Stomach smooth muscle (tissue), 2 donors: ENCODE results near the gene ARHGAP25.

Experiments used
- H3K27ac ChIP-seq: one replicate; pipeline ENCODE4 v1.7.0; 2013; ENCODE audit warnings: mild to moderate bottlenecking, low read length, inconsistent platforms
- H3K27me3 ChIP-seq, 2 donors: one replicate each; pipeline ENCODE4 v1.7.0; 2013; ENCODE audit warnings: low read length in 2 of 2; ENCODE audit not compliant: insufficient read depth in 2 of 2, control insufficient read depth in 1 of 2
- H3K36me3 ChIP-seq, 2 donors: one replicate each; pipeline ENCODE4 v1.7.0; 2013; ENCODE audit warnings: low read length in 2 of 2; ENCODE audit not compliant: control insufficient read depth in 2 of 2, insufficient read depth in 2 of 2
- H3K4me1 ChIP-seq: one replicate; pipeline ENCODE4 v1.7.0; 2013; ENCODE audit warnings: low read length; ENCODE audit not compliant: control insufficient read depth, insufficient read depth
- H3K4me3 ChIP-seq, 2 donors: one replicate each; pipeline ENCODE4 v1.7.0; 2013; ENCODE audit warnings: low read length in 2 of 2
- H3K9ac ChIP-seq, 2 donors: one replicate each; pipeline ENCODE4 v1.7.0; 2013; ENCODE audit warnings: low read length in 2 of 2, mild to moderate bottlenecking in 1 of 2
- H3K9me3 ChIP-seq, 2 donors: one replicate each; pipeline ENCODE4 v1.7.0; 2013; ENCODE audit warnings: low read length in 2 of 2; ENCODE audit not compliant: control insufficient read depth in 2 of 2
- donor health status: healthy.
- donor health status: Pancreatic carcinoma.

The ARHGAP25 gene

DNA sequence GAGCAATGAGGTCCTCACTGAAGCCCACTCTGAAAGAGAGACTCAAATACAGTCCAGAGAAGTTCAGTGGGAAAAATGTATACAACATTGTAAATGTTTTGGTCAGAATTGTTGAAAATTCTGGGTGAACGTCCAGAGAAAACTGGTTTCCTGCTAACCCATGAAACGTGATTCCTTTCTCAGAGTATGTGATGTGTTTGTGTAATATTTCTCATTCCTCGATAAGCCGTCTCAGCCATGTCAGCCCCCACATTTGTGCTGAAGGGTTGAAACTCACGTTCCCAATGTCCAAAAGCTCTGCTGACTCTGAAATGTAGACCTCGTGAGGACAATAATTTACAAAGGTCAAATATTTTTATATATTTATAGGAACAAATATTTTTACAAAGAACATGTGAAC is 84.9 kb downstream of the ARHGAP25 start:
- H3K9ac ChIP-seq = no peak overlapping the region
- no peak overlapping the region for H3K27ac ChIP-seq
- H3K27me3 ChIP-seq = no peaks in the 10 kb centered on the region
- H3K4me1 ChIP-seq = no peaks in the 10 kb centered on the region
- no peak overlapping the region for H3K4me3 ChIP-seq
- H3K36me3 ChIP-seq = no peaks in the 10 kb centered on the region
- H3K9me3 ChIP-seq = no peaks in the 10 kb centered on the region

DNA sequence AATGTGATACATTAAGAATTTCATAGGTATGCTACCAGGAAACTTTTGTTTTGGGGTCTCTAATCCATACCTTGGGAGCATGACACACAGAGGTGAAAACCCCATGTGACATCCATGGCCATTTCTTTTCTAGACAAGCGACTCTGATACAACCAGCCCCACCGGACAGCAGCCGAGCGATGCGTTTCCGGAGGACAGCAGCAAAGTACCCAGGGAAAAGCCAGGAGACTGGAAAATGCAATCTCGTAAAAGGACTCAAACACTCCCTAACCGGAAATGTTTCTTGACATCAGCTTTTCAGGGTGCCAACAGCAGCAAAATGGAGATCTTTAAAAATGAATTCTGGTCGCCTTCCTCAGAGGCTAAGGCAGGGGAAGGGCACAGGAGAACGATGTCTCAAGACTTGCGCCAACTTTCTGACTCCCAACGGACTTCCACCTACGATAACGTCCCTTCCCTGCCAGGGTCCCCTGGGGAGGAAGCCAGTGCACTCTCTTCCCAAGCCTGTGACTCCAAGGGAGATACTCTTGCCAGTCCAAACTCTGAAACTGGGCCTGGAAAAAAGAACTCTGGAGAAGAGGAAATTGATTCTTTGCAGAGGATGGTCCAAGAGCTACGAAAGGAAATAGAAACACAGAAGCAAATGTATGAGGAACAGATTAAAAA is 87.7 kb downstream of the ARHGAP25 start:
- Histone ChIP-seq H3K27ac (no peak overlapping the region), H3K4me3 (no peak overlapping the region), H3K4me1 (no peaks in the 10 kb centered on the region), H3K36me3 (no peaks in the 10 kb centered on the region), H3K9ac (no peak overlapping the region), H3K9me3 (no peaks in the 10 kb centered on the region), H3K27me3 (no peaks in the 10 kb centered on the region)

DNA sequence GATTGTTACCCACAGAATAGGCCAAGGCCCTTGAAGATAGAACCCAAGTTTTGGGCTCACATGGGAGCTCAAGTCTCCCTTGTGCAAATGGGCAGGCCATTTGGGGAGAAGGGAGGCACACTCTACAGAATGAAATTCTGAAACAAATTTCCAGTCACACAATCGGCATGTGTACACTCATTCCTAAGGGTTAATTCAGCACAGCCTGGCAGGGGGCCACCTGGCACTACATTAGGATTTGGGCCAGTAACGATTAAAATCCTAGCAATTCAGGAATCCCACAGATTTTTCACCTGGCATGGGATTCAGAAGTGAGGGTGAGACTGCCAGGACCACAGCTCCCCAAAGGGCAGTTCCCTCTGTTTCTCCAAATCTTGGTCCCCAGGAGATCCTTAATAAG is 90.2 kb downstream of the ARHGAP25 start:
- H3K4me3 ChIP-seq = no peak overlapping the region
- H3K9ac ChIP-seq = no peak overlapping the region
- H3K27me3 ChIP-seq = no peaks in the 10 kb centered on the region
- H3K4me1 ChIP-seq = peaks cover 20% of the 10 kb centered on the region
- no peaks in the 10 kb centered on the region for H3K9me3 ChIP-seq
- no peak overlapping the region for H3K27ac ChIP-seq
- no peaks in the 10 kb centered on the region for H3K36me3 ChIP-seq

DNA sequence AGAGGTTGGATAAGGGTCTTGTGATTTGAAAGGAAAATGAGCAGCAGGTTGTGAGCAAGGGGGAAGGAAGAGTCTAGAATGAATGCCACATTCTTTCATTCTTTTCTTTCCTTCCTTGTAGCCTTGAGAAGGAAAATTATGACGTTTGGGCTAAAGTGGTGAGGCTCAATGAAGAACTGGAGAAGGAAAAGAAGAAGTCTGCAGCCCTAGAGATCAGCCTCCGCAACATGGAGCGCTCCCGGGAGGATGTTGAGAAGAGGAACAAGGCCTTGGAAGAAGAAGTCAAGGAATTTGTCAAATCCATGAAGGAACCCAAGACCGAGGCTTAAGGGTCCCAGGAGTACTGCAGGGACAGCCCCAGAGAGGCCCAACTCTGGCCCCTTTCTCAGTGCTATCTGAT is 91.3 kb downstream of the ARHGAP25 start:
- H3K36me3 ChIP-seq = no peaks in the 10 kb centered on the region
- H3K27ac ChIP-seq = no peak overlapping the region

DNA sequence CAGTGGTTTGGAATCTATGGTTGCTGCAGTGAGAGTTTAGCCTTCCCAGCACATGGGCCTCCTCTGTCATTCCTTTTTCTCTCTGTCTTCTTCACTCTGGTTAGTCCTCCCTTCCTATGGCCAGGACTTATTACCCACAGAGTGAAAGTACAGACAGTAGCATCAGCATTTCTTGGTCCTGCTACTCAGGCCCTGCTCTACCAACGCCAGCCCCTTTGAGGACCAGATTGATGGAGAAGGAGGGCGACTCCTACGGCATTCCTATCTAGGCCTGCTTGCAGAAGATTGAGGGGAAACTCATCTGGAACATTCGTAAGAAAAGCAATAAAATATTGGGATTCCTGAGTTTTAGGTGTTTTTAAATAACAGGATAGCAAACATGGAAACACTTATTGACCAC is 93.1 kb downstream of the ARHGAP25 start:
- no peaks in the 10 kb centered on the region for H3K27me3 ChIP-seq
- H3K4me1 ChIP-seq = peaks cover 37% of the 10 kb centered on the region
- H3K9ac ChIP-seq = no peak overlapping the region
- H3K4me3 ChIP-seq = no peak overlapping the region
- no peak overlapping the region for H3K27ac ChIP-seq
- no peaks in the 10 kb centered on the region for H3K9me3 ChIP-seq
- H3K36me3 ChIP-seq = no peaks in the 10 kb centered on the region

More for the DNA sequence above, 91.3 kb downstream of the ARHGAP25 start:
- Histone ChIP-seq H3K4me3 (no peak overlapping the region), H3K9ac (no peak overlapping the region), H3K9me3 (no peaks in the 10 kb centered on the region), H3K27me3 (no peaks in the 10 kb centered on the region), H3K4me1 (peaks cover 22% of the 10 kb centered on the region)

DNA sequence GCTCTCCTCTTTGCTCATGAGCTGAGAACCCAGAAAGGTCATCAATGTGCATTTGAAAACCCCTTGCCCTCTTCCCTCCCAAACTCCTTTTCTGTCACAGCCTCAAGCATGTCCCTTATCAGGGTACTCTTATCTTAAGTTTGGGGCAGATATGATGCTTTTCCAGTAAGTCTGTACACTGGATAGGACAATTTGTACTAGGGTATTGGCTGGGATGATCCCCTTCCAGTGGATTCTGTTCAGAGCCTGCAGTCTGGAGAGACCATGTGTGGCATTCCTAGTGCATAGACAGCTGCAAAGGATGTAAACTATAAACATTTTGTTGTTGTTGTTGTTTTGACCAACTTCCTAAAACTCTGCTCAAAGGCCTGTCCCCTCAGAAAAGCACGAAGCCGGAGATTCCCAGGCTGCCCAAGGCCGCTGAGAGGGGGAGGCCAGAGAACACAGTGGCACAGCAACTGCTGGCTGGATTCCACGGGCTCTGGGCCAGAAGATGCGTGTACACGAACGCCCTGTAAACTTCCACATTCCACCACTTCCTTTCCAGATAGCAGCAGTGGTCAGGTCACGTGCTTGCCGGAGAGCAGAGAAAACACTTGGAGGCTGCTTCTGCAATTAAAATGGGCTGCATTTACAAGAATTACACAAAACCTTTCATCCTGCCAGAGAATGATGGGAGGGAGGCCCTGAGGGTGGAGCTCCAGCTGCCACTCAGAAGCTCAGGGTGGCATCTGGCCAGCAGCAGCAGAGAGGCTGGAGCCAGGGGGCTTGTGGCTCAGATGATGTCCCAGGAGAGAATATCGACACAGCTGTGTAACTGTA is 94.5 kb downstream of the ARHGAP25 start:
- no peaks in the 10 kb centered on the region for H3K27me3 ChIP-seq
- H3K9ac ChIP-seq = peak overlapping the region in 1 of 2 donors; percentile 42
- H3K4me3 ChIP-seq = peak overlapping the region in 1 of 2 donors; percentile 62
- no peaks in the 10 kb centered on the region for H3K9me3 ChIP-seq
- H3K27ac ChIP-seq = peak overlapping the region; percentile 76
- H3K4me1 ChIP-seq = peaks cover 39% of the 10 kb centered on the region
- H3K36me3 ChIP-seq = no peaks in the 10 kb centered on the region

DNA sequence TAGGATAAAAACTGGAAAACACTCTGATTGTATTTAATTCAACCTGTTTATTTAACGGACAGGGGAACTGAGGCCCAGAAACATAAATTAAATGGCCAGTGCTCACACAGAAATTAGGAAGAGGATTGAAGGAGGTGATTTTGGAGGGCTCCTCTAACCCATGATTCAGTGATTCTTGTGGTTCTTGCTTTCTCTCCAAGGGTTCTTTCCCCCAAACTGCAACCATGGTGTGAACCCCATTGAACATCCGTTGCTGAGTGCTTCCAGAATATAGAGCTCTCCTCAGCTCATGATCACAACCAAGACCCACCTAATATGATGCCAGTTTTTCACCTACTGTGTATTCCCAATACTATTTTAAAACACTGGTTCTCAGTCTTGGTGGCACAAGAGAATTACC is 95.1 kb downstream of the ARHGAP25 start:
- H3K4me3 ChIP-seq = peak overlapping the region in 1 of 2 donors; percentile 62
- no peaks in the 10 kb centered on the region for H3K9me3 ChIP-seq
- H3K9ac ChIP-seq = no peak overlapping the region
- H3K36me3 ChIP-seq = no peaks in the 10 kb centered on the region
- H3K27me3 ChIP-seq = no peaks in the 10 kb centered on the region
- H3K27ac ChIP-seq = peak overlapping the region; percentile 76
- H3K4me1 ChIP-seq = peaks cover 39% of the 10 kb centered on the region

DNA sequence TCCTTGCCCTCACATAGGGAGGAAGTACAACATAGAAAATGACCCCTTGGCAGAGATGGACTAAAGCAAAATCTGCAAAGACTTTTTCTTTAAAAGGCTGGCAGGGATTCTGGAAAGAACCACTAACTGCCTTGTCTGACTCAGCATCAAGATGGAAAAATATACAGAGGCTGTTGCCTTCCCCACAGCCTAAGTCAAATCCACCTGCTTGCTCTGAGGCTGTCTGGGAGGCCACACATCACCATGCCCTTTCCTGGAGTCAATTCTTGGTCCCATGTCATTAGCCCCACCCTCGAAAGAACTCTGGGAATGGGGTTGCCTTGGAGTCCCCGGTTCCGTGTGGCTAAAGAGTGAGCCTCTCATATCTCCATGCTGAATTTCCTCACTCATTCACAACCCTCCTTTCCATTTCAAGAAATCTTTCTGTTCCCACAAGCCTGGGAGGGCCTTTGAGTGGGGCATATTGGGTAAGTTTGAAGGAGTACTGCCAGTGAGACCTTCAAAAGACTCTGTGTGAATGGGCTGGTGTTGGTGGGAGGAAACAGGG is 97.1 kb downstream of the ARHGAP25 start:
- H3K4me3 ChIP-seq = peak overlapping the region in 1 of 2 donors; percentile 22
- no peaks in the 10 kb centered on the region for H3K36me3 ChIP-seq
- peak overlapping the region; percentile 47 to 52 for H3K9ac ChIP-seq
- peak overlapping the region; percentile 95 for H3K27ac ChIP-seq
- no peaks in the 10 kb centered on the region for H3K9me3 ChIP-seq
- peaks cover 39% of the 10 kb centered on the region for H3K4me1 ChIP-seq
- H3K27me3 ChIP-seq = no peaks in the 10 kb centered on the region

DNA sequence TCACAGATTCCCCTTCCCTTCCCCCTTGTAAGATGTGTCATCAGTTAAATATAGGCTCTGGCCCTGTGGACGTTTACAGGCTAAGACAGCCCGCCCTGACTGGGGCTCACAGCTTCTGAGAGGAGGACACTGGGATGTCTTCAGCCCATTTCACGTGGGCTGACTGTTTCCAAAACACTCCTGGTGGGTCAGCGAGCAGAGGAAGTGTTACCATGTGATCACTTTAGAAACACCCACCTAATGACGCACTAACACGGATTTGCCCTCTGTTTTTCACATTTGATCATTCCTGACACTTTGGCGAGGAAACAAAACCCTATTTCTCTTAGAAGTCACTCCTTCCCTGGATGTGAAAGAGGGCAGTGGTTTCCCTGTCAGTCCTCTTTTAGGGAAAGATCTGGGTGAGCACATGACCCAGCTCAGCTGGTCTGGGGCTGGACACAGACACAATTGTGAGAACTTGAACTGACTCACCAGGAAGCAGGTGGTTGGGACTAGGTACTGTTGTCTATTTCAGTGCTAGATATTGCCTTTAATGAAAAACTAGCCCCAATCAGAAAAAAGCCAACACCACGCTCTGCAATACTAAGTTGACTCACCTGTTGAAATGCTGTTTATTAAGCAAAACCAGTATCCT is 97.7 kb downstream of the ARHGAP25 start:
- Histone ChIP-seq H3K27me3 (no peaks in the 10 kb centered on the region), H3K4me1 (peaks cover 45% of the 10 kb centered on the region), H3K9ac (peak overlapping the region; percentile 47 to 52), H3K4me3 (peak overlapping the region in 1 of 2 donors; percentile 22), H3K27ac (peak overlapping the region; percentile 95), H3K9me3 (no peaks in the 10 kb centered on the region), H3K36me3 (no peaks in the 10 kb centered on the region)

DNA sequence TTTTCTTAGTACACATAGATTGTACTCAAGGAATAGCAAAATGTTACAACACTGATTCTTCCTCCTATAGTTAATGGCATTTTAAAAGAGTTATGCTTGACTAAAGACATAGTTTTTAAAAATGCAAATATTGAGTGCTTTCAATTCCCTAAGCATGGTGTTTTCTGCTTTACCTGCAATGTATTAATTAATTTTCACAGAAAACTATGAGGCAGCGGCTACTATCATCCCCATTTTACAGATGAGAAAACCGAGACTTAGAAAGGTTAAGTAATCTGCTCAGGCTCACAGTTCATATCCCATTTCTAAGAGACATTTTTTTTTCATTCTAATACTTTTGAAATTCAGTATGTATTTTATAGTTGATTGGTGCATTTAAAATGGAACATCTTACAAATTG is 98.6 kb downstream of the ARHGAP25 start:
- peaks cover 41% of the 10 kb centered on the region for H3K4me1 ChIP-seq
- H3K27ac ChIP-seq = peak overlapping the region; percentile 95
- H3K9ac ChIP-seq = peak overlapping the region in 1 of 2 donors; percentile 52
- no peaks in the 10 kb centered on the region for H3K9me3 ChIP-seq
- H3K27me3 ChIP-seq = no peaks in the 10 kb centered on the region
- no peaks in the 10 kb centered on the region for H3K36me3 ChIP-seq
- no peak overlapping the region for H3K4me3 ChIP-seq
